Suprapubic skin (tissue), 3 donors: ENCODE measurements around the gene OTUB2.

Experiments
- EP300 ChIP-seq: sonication (generic); formaldehyde crosslinking; IDR thresholded peaks from one replicate; pipeline ENCODE4 v1.6.1; 2017; ENCODE audit warnings: antibody characterized with exemption
- TF ChIP-seq, protein P1 (sequence below), 2 donors: fragments of 200-600 bp in 1 of 2; fragments of 450-650 bp in 1 of 2; sonication (generic) in 1 of 2; IDR thresholded peaks; one replicate each; pipeline ENCODE4 v1.5.1; 2016 to 2019; ENCODE audit warnings: antibody characterized with exemption in 2 of 2, mild to moderate bottlenecking in 1 of 2, moderate library complexity in 1 of 2

DNA sequence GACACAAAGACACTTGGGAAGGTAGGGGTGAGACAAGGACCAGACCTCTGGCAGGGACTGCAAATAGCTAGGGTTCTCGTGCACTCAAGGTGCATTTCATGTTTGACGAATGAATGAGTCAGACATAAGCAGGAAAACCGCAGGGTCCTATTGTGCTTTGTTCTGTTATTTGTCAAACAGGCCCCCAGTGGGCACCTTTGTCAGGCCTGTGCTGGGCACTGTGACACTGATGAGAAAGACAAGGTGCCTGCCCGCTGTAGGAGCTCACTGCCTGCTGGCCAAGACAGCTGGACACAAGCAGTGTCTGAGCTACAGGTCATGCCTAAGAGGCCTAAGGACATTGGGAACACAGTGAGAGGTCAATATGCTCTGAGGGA is 2.3 kb downstream of the OTUB2 start:
- TF ChIP-seq, protein P1, sequence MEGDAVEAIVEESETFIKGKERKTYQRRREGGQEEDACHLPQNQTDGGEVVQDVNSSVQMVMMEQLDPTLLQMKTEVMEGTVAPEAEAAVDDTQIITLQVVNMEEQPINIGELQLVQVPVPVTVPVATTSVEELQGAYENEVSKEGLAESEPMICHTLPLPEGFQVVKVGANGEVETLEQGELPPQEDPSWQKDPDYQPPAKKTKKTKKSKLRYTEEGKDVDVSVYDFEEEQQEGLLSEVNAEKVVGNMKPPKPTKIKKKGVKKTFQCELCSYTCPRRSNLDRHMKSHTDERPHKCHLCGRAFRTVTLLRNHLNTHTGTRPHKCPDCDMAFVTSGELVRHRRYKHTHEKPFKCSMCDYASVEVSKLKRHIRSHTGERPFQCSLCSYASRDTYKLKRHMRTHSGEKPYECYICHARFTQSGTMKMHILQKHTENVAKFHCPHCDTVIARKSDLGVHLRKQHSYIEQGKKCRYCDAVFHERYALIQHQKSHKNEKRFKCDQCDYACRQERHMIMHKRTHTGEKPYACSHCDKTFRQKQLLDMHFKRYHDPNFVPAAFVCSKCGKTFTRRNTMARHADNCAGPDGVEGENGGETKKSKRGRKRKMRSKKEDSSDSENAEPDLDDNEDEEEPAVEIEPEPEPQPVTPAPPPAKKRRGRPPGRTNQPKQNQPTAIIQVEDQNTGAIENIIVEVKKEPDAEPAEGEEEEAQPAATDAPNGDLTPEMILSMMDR (IDR thresholded peaks at IDR 0.05): no peak
- no peak for TF ChIP-seq EP300
